GM12873 (cell line): ENCODE measurements around the gene ADAMTS16.

ENCODE experiments used
- CTCF ChIP-seq: IDR thresholded peaks from 2 replicates; pipeline ENCODE4 v1.5.1; 2012; ENCODE audit warnings: low read depth, mild to moderate bottlenecking, moderate library complexity, low read length, control low read depth; ENCODE audit not compliant: insufficient read depth; ENCODE audit errors: missing control alignments

Gene ADAMTS16

GRCh38 chr5:5359618-5360017, 219.5 kb downstream of the ADAMTS16 start:
- TF ChIP-seq CTCF, result no peak

- no peak for TF ChIP-seq CTCF
These were observed 220.3 kb downstream of the ADAMTS16 start for GRCh38 chr5:5360363-5360940.

GRCh38 chr5:5360941-5361520, 220.9 kb downstream of the ADAMTS16 start:
- TF ChIP-seq CTCF, result no peak

- TF ChIP-seq CTCF, result no peak
These were observed 222.9 kb downstream of the ADAMTS16 start for GRCh38 chr5:5363045-5363444.

- no peak for TF ChIP-seq CTCF
These were observed 224.8 kb downstream of the ADAMTS16 start for GRCh38 chr5:5364932-5365331.

GRCh38 chr5:5367739-5368138, 227.6 kb downstream of the ADAMTS16 start:
- no peak for TF ChIP-seq CTCF

GRCh38 chr5:5369051-5369605, 229.0 kb downstream of the ADAMTS16 start:
- TF ChIP-seq CTCF, result no peak
